ENCODE data around the gene JAM3. TPM values are rescaled to one million over a fixed set of nuclear protein-coding genes. Genes with fewer than 3 reads are reported as not detected.

JAM3 gene
- total and polyA plus RNA-seq, 2 of the 4 experiments (the other 2 are of a cell fraction) = 38.0 to 71.5 TPM

- peak overlapping the region; percentile 64 for H3K9ac ChIP-seq (ENCODE audit: low read depth, low read length)
- peak overlapping the region; percentile 35; the same call in 1 of the 2 replicates for H3K14ac ChIP-seq (replicated peaks; ENCODE audit: low read depth, low read length)
- in situ Hi-C loops (cut with MboI; ENCODE audit: low sequenced_read_pairs) (no loop called here), dilution Hi-C loops (cut with HindIII; ENCODE audit: low sequenced_read_pairs, unreplicated experiment) (no loop called here), intact Hi-C loops (cut with micrococcal nuclease) (no loop called here)
- peak overlapping the region; percentile 64 for H3K27ac ChIP-seq (ENCODE audit: insufficient read depth, low read length)
- peak overlapping the region; percentile 59 for H3K18ac ChIP-seq (ENCODE audit: low read depth, low read length)
- H2AFZ ChIP-seq (replicated peaks; ENCODE audit: low read length, poor library complexity) = peak overlapping the region; percentile 94
- H2BK20ac ChIP-seq (ENCODE audit: low read depth, low read length) = no peak overlapping the region
- no peak for TF ChIP-seq CHD1 (IDR thresholded peaks at IDR 0.05; ENCODE audit: low read depth, low read length)
- TF ChIP-seq NFE2L2 (IDR thresholded peaks at IDR 0.05; ENCODE audit: low read depth, low read length) = no peak
- TF ChIP-seq MAZ (IDR thresholded peaks at IDR 0.05; ENCODE audit: borderline replicate concordance, low read depth, low read length) = peak; percentile 34; the same call in 1 of the 2 replicates
- 0 out of 2 replicates have a peak overlapping the region, but pooled peaks have one; percentile 16 for H3K56ac ChIP-seq (ENCODE audit: extremely low read depth, insufficient read depth, low read length)
- H4K20me1 ChIP-seq (ENCODE audit: insufficient read depth, low read length) = no peaks in the 10 kb centered on the region
- CTCF ChIA-PET = interaction anchor here (0.7 to 0.8 kb wide), 2 partner anchors 12 to 109 kb away, joined by 3 read pairs; no protein-coding TSS in a partner anchor
- DNase-seq (peak; percentile 59), ATAC-seq (ENCODE audit: low read depth) (peak; percentile 72)
- BruUV-seq (replicated peaks) = no TSS peak
- H2BK5ac ChIP-seq (ENCODE audit: low read depth, low read length, poor library complexity, severe bottlenecking) = peak overlapping the region; percentile 55
- POLR2A ChIA-PET (ENCODE audit: unreplicated experiment) = no interaction called here
- peak overlapping the region; percentile 73 for H3K4ac ChIP-seq (ENCODE audit: low read depth, low read length)
- peak overlapping the region; percentile 64; a peak in 3 of 4 replicates for H4K8ac ChIP-seq (ENCODE audit: low read depth in 2 of 2, low read length in 2 of 2)
- H2AK9ac ChIP-seq (replicated peaks; ENCODE audit: low read depth, low read length, poor library complexity) = no peak overlapping the region
- no peaks in the 10 kb centered on the region for H3K9me3 ChIP-seq (ENCODE audit: control insufficient read depth, insufficient read depth, low read length)
- H3K9me1 ChIP-seq (ENCODE audit: insufficient read depth, low read length) = peaks cover 17% of the 10 kb centered on the region
- H3K27me3 ChIP-seq (ENCODE audit: control insufficient read depth, insufficient read depth, low read length) = peaks cover 3% of the 10 kb centered on the region
- no peak overlapping the region; the same call in 2 of the 3 replicates for H2BK15ac ChIP-seq (ENCODE audit: low read depth, low read length)
- H3K4me1 ChIP-seq (ENCODE audit: control insufficient read depth, insufficient read depth, low read length) = peaks cover 19% of the 10 kb centered on the region
- no peaks in the 10 kb centered on the region for H3K36me3 ChIP-seq (ENCODE audit: control insufficient read depth, insufficient read depth, low read length)
- 0% methylated on average over 4 of the region's 54 CpGs; no CpG with 5 or more reads in 1 of the 2 experiments for WGBS, 2 experiments (ENCODE audit: extremely low coverage in 2 of 2, insufficient read length in 1 of 2)
- H3K79me1 ChIP-seq (ENCODE audit: low read depth in 1 of 2, low read length in 2 of 2) = no peaks in the 10 kb centered on the region
- peak overlapping the region; percentile 62 for H4K5ac ChIP-seq (ENCODE audit: low read depth, low read length)
- H3K4me2 ChIP-seq (ENCODE audit: low read depth, low read length) = peak overlapping the region; percentile 91
- peak overlapping the region; percentile 57; the same call in 1 of the 2 replicates for H3K23ac ChIP-seq (ENCODE audit: low read depth, low read length)
- H2AK5ac ChIP-seq (ENCODE audit: low read depth, low read length) = no peak overlapping the region
- H3K4me3 ChIP-seq (ENCODE audit: insufficient read depth, low read depth, low read length) = peak overlapping the region; percentile 76
- peak overlapping the region; percentile 60 for H4K91ac ChIP-seq (ENCODE audit: insufficient read depth, low read depth, low read length)
- peak overlapping the region; percentile 60 for H2BK120ac ChIP-seq (ENCODE audit: low read depth, low read length)
Measured at GRCh38 chr11:134037046-134037908, 31.6 kb upstream of the JAM3 start.
